Nephron progenitor cell (in vitro differentiated cells): ENCODE results near the gene FAM117A.
"Not testable (repeated sequence)": the region's sequence is repeated elsewhere in the genome, so short reads cannot be mapped to it uniquely, and the experiment has no call there.

Experiments used
- DNase-seq: peaks from one replicate; pipeline ENCODE4 v3.0.0; 2021
- H3K27ac Mint-ChIP-seq: 2 replicates; pipeline ENCODE4 v1.8.0; 2021; ENCODE audit warnings: mild to moderate bottlenecking, moderate library complexity, mixed read lengths
- H3K27me3 Mint-ChIP-seq: 2 replicates; pipeline ENCODE4 v1.8.0; 2021; ENCODE audit warnings: mild to moderate bottlenecking, low read depth, mixed read lengths; ENCODE audit not compliant: poor library complexity
- H3K36me3 Mint-ChIP-seq: 2 replicates; pipeline ENCODE4 v1.8.0; 2021; ENCODE audit warnings: low read depth, mixed read lengths
- H3K4me1 Mint-ChIP-seq: 2 replicates; pipeline ENCODE4 v1.8.0; 2021; ENCODE audit warnings: mixed read lengths
- H3K4me3 Mint-ChIP-seq: 2 replicates; pipeline ENCODE4 v1.8.0; 2021; ENCODE audit warnings: mild to moderate bottlenecking, moderate library complexity, mixed read lengths
- H3K9me3 Mint-ChIP-seq: 2 replicates; pipeline ENCODE4 v1.8.0; 2021; ENCODE audit warnings: mild to moderate bottlenecking, moderate library complexity, mixed read lengths
- TF ChIP-seq, protein P1 (sequence below): fragments of 200-600 bp; sonication (generic); IDR thresholded peaks from 2 replicates; pipeline ENCODE4 v1.5.0; 2021; ENCODE audit warnings: antibody characterized with exemption

The FAM117A gene

DNA sequence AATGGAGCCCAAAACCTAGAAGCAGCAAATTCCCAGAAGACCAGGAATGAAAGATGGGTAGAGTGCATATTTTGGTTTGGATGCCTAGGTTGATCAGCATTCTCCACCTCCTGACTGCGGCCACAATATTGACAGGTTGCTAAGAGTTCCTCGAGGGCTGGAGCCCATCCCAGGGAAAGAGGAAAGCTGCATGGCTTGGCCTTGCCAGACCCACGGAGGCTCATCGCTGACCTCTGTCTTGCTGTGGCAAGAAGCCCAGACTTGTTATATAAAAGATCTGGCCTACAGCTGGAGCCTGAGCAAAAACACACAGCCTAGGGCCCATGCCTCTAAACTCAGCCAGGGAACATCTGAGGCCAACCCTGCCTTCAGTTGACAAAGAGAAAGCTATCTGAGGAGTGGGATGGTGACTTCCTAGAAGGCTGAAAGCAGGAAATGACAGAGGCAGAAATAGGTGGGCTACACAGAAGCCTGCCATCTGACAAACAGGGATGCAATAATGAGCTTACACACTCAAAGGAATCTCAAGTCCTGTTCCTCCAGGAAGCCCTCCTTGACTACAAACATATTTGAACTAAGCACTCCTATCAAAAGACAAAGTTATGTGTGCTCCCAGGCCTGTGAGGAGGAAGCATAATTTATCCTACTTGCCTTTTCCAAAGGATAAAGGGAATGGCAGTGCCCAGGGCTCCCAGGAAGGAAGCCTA, 33.7 kb downstream of the FAM117A start:
- TF ChIP-seq, protein P1, sequence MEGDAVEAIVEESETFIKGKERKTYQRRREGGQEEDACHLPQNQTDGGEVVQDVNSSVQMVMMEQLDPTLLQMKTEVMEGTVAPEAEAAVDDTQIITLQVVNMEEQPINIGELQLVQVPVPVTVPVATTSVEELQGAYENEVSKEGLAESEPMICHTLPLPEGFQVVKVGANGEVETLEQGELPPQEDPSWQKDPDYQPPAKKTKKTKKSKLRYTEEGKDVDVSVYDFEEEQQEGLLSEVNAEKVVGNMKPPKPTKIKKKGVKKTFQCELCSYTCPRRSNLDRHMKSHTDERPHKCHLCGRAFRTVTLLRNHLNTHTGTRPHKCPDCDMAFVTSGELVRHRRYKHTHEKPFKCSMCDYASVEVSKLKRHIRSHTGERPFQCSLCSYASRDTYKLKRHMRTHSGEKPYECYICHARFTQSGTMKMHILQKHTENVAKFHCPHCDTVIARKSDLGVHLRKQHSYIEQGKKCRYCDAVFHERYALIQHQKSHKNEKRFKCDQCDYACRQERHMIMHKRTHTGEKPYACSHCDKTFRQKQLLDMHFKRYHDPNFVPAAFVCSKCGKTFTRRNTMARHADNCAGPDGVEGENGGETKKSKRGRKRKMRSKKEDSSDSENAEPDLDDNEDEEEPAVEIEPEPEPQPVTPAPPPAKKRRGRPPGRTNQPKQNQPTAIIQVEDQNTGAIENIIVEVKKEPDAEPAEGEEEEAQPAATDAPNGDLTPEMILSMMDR = no peak
- H3K27ac Mint-ChIP-seq = peak overlapping the region; percentile 36
- peaks cover 8% of the 10 kb centered on the region for H3K9me3 Mint-ChIP-seq
- H3K4me3 Mint-ChIP-seq = no peak overlapping the region
- peaks cover under 1% of the 10 kb centered on the region for H3K4me1 Mint-ChIP-seq
- peaks cover 28% of the 10 kb centered on the region for H3K36me3 Mint-ChIP-seq
- no peaks in the 10 kb centered on the region for H3K27me3 Mint-ChIP-seq
- DNase-seq = no peak

DNA sequence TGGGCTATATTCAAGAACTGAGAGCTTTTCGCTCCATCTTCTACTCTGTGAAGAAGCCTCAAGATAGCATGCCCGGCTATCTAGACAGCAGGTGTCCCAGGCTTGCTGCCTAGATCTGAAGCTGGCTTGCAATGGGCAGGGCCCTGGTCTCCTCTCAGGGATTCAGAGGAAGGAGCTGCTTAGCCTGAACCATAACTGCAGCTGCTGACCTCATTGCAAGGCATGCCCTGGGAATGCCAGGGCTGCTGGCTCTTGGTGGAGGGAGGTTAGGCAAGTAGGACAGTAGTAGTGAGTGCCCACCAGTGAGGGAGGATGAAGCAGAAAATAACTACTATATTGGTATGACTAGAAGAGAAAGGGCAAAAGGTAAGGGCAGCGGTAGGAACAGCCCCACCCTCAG, 34.9 kb downstream of the FAM117A start:
- no peak overlapping the region for H3K27ac Mint-ChIP-seq
- TF ChIP-seq, protein P1 = no peak

DNA sequence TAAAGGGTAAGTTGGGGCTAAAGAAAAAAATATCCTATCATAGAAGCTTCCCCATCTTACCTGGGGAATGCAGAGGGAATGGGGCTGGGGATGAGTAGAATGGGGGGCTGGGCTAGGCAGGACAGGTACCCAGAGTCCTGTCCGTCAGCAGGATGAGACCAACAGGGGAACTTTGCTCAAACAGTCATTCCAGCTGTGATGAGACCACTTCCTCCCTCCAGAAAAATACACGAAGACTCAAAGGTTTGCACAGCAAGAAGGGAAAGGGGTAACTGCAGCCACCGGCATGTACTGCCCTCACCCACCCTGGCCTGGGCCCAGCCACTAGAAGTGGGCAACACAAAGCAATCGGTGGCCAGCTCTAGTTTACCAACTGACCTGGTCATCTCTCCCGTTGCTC, 35.5 kb downstream of the FAM117A start:
- TF ChIP-seq, protein P1 = no peak

More for the DNA sequence above, 34.9 kb downstream of the FAM117A start:
- H3K27me3 Mint-ChIP-seq = no peaks in the 10 kb centered on the region
- H3K4me3 Mint-ChIP-seq = no peak overlapping the region
- peaks cover 30% of the 10 kb centered on the region for H3K36me3 Mint-ChIP-seq
- H3K9me3 Mint-ChIP-seq = peaks cover 10% of the 10 kb centered on the region
- DNase-seq = no peak
- peaks cover 12% of the 10 kb centered on the region for H3K4me1 Mint-ChIP-seq

DNA sequence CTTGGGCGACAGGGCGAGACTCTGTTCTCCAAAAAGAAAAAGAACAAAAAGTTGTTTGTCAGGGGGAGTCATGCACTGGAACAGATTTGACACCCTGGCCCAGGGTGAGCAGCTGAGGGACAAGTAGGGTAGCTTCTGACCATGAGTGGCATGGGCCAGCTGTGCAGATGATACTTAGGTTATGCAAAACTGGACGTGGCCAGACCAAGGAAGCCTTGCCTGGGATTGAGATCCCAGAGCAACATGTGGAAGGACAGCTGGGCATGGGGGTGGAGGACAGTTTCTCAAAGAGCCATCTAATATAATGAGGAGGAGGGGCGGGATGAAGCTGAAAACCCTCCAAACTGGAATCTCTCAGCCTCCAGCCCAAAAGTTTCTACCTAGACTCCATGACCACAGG, 36.6 kb downstream of the FAM117A start:
- no peak for DNase-seq
- Mint-ChIP-seq H3K4me1 (peaks cover 23% of the 10 kb centered on the region), H3K27me3 (no peaks in the 10 kb centered on the region), H3K27ac (no peak overlapping the region), H3K36me3 (peaks cover 30% of the 10 kb centered on the region), H3K4me3 (no peak overlapping the region), H3K9me3 (peaks cover 10% of the 10 kb centered on the region)
- TF ChIP-seq, protein P1 = no peak

More for the DNA sequence above, 35.5 kb downstream of the FAM117A start:
- no peaks in the 10 kb centered on the region for H3K27me3 Mint-ChIP-seq
- peaks cover 30% of the 10 kb centered on the region for H3K36me3 Mint-ChIP-seq
- H3K4me3 Mint-ChIP-seq = no peak overlapping the region
- H3K4me1 Mint-ChIP-seq = peaks cover 18% of the 10 kb centered on the region
- no peak for DNase-seq
- H3K9me3 Mint-ChIP-seq = peaks cover 10% of the 10 kb centered on the region
- H3K27ac Mint-ChIP-seq = no peak overlapping the region

DNA sequence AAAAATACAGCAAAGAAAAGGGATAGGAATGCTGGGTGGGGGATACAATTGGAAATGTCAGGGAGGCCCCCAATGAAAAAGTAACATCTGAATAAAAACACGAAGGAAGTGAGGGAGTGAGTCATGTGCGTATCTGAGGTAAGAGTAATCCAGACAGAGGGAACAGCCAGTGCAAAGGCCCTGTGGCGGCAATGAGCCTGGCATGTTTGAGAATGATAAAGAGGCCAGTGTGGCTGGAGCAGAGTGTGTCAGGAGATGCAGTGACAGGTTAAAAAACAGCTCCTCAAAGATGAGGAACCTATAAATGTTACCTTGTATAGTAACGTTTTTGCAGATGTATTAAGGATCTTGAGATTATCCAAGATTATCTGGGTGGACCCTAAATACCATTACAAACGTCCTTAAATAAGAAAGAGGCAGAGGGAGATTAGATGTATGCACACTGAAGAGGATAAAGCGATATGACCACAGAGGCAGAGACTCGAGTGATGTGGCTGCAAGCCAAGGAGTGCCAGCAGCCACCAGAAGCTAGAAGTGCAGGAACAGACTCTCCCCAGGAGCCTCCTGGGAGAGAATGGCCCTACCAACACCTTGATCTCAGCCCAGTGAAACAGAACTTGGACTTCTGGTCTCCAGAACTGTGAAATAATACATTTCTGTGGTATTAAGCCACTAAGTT, 38.3 kb downstream of the FAM117A start:
- TF ChIP-seq, protein P1 = no peak
- no peak for DNase-seq
- no peak overlapping the region for H3K4me3 Mint-ChIP-seq
- H3K36me3 Mint-ChIP-seq = peaks cover 31% of the 10 kb centered on the region
- H3K9me3 Mint-ChIP-seq = peaks cover 10% of the 10 kb centered on the region
- peaks cover 23% of the 10 kb centered on the region for H3K4me1 Mint-ChIP-seq
- no peak overlapping the region for H3K27ac Mint-ChIP-seq
- no peaks in the 10 kb centered on the region for H3K27me3 Mint-ChIP-seq

DNA sequence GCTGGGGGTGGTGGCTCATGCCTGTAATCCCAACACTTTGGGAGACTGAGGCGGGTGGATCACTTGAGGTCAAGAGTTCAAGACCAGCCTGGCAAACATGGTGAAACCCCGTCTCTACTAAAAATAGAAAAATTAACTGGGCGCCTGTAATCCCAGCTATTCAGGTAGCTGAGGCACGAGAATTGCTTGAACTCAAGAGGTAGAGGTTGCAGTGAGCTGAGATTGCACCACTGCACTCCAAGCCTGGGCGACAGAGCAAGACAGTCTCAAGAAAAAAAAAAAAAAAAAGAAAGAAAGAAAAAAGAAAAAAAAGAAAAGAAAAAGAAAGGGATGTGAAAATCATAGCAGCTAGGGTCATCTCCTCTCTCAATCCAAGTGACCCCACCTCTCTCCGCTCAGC, 39.4 kb downstream of the FAM117A start:
- H3K4me3 Mint-ChIP-seq, H3K27me3 Mint-ChIP-seq, DNase-seq: not testable (repeated sequence)
- Mint-ChIP-seq H3K36me3 (peaks cover 36% of the 10 kb centered on the region), H3K9me3 (peaks cover 10% of the 10 kb centered on the region), H3K4me1 (peaks cover 23% of the 10 kb centered on the region), H3K27ac (peak overlapping the region; percentile 64)
